HG03439 (cell line): ENCODE measurements around the gene SLIT3.
"Not testable (repeated sequence)": the region's sequence is repeated elsewhere in the genome, so short reads cannot be mapped to it uniquely, and the experiment has no call there.

Source experiments
- ATAC-seq: cut with Tn5 transposase; IDR thresholded peaks from one replicate; pipeline ENCODE4 v1.9.1; 2021; ENCODE audit warnings: mild to moderate bottlenecking, moderate library complexity; ENCODE audit not compliant: unreplicated experiment

SLIT3 gene

DNA sequence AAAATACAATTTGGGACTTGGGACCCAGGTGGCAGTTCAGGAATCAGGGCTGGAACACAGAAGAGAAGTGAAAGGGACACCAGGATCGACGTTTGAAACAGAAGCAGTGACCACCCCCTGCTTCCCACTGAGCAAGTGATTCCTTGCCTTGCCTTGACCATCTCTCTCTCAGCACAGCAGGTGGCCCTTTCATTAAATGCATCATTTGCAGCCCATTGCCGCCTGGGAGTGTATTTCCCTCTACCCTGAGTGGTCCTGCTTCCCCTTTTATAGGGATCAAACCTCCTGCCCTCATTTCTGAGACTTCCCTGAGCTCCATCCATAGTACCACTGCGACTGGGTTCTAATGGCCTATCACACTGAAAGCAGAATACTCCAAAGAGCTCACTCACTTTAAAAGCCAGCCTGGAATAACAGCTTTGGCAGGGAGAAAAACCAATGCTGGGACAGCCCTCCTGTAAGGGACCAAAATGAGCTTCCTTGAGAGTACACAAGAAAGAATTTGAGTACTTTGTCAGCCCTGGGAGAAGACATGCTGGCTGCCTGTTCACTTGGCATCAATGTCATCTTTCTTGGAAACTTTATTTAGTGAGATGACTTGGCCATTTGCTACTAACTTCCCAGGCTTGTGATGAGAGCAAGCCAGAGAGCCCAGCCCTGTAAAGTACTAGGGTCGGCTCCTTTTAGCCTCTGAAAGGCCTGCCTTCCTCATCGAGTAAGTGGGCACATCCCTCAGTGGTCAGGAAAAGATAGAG lies 149.7 kb downstream of the SLIT3 start:
- no peak for ATAC-seq

GRCh38 chr5:169150108-169150507 lies 150.8 kb downstream of the SLIT3 start:
- ATAC-seq, result no peak

DNA sequence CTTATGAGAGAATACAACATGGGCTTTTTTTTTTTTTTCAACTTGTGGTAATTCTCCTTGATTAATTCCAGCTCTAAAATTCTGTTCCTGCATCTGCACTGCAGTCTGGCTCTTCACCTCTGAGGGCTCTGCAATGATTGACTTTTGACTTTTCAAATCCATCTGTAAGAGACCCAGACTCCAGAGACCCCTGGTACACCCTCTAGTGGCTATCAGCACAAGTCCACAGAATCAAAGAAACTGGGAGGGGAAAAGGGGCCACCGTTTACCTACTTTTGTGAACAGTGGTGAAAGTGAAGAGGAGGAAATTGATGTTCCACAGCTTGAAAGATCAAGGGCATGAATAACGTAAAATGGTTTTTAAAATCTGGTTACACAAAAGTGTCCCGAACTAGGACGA lies 151.6 kb downstream of the SLIT3 start:
- no peak for ATAC-seq

DNA sequence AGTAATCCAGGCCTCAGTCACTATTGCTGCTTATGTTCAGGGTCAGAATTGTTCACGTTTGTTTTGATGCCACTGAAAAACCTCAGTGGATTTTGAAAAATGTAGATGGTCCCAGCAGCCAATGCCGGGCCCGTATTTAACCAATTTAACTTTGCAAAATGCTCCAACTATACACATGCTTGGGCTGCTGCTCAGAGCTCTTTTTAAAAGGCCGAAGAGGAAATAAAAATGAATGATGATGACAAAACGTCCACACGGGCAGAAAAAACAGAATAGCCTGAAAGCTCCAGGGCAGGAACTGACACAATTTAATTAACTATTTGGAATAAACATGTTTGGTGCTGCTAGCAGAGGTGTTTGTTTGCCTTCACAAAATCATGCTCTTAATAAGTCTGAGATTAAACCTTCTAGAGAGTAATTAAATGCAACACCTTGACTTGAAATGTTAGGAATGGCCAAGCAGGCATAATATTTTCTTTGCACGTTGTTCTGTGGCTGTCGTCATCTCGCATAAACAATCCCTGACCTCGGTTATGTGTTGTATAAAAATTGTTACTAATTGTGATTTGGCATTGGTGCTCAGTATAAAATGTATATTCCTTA lies 152.7 kb downstream of the SLIT3 start:
- no peak for ATAC-seq

GRCh38 chr5:169147534-169147933 lies 153.4 kb downstream of the SLIT3 start:
- no peak for ATAC-seq

- no peak for ATAC-seq
These were observed 154.8 kb downstream of the SLIT3 start for GRCh38 chr5:169146158-169146557.

GRCh38 chr5:169142264-169142970 lies 158.5 kb downstream of the SLIT3 start:
- no peak for ATAC-seq

GRCh38 chr5:169140215-169140614 lies 160.7 kb downstream of the SLIT3 start:
- ATAC-seq, result not testable (repeated sequence)

DNA sequence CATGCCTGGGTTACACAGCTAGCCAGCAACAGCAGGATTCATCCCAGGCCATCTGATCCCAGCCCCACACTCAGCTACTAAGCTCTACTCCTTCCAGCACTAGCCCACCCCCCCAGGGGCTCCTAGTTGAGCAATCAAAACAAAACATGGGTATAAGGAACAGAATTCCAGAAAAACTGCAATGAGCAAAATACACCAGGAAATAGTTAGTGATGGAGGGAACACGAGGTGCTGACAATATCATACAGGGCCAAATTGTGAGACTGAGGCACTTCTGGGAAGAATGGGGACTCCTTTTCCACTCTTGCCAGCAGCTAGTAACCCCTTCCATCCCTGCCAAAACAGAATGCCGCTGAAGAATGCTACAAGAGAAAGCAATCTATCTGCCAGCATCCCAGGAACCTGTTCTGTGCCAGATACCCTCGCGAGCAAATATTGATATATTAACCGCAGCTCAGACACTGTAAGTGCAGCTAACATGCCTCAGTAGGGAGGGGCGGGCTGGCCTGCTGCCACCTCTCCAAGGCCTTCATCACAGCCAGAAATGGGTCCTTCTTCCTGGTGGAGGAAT lies 161.4 kb downstream of the SLIT3 start:
- no peak for ATAC-seq

- ATAC-seq, result no peak
These were observed 167.4 kb downstream of the SLIT3 start for GRCh38 chr5:169133531-169133930.

- ATAC-seq, result no peak
These were observed 168.7 kb downstream of the SLIT3 start for GRCh38 chr5:169132302-169132660.

DNA sequence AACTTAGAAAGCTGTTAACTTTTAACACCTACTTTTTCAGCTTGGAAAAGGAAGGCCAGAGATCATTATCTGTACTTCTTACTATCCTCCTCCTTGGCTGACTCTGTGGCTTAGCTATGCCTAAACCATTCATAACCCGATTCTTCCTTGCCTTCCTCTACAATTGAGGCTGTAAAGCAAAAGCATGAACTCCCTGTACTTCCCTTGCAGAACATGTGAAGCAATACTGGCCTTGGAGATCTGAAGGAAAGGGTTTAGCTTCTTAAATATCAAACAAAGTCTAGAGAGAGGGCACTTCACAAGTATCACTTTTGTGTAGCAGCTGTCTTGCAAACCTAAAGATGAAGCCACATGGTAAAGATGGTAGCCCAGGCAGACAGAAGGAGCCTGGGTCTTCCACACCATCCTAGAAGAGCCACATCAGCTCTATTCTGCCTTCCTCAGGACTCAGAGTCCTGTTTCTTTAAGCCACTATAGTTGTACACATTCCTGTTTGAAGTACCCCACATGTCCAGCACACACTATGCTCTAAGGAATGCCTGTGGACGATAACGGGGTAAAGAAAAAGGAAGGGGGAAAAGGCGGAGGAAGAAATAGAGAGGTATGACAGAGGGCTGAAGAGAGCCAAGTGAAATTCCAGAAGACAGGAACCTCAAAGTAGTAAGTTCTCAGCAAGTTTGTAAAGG lies 169.2 kb downstream of the SLIT3 start:
- ATAC-seq, result no peak

DNA sequence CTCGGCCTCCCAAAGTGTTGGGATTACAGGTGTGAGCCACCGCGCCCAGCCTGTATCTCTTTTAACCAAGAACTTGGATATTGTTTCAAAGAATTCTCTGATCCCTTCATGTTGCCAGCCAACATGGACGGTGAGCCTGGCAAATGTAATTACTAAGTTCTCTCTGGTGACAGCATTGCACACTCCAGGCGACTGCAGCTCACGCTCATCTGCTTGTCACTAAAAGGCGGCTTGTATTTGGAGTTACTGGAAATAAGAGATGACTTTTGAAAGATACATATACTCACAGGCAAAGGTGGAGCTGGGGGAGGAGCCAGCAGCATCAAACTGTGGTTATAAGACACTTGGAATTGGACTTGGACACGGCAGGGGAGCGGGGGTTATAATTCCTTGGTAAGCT lies 172.3 kb downstream of the SLIT3 start:
- ATAC-seq, result no peak

GRCh38 chr5:169127431-169127830 lies 173.5 kb downstream of the SLIT3 start:
- ATAC-seq, result no peak

DNA sequence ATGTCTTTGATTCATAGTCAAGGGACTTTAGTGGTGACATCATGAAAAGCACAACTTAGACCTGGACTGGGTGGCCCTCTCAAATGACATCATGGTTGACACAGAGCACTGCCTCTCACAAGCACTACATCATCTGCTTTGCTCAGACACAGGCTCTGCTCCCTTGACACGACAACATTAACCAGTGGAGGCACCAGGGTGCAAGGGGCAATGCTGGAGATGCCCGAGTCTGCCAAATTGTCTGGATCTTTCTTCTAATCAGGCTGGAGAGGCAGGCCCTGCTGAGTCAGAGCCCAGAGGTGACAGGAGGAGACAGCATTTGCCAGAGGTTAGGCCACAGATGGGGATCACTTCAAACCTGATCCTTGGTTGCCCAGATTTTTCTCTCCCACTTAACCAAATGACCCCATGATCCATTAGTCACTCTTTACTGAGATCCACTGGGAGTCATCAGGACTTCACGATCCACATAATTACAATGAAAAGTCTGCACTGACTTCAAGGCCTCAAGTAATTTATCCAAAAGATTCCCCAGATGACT lies 174.4 kb downstream of the SLIT3 start:
- no peak for ATAC-seq

DNA sequence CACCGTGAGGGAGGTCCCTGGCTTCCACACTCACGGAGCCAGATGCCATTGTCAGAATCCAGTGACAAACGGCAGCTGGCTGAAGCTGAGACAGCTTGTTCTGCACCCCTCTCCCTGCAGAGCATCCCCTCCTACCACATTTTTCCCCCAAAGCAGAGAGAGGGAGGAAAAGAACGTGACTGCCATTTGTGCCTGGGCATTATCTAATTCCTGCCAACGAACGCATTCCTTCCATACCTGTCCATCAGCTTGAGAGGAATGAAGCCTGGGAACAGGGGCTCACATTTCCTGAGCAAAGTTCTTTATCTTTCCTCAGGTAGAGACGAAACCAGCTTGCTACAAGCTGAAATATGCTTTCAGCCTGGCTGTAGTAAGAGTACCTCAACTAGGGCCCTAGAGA lies 175.4 kb downstream of the SLIT3 start:
- no peak for ATAC-seq

DNA sequence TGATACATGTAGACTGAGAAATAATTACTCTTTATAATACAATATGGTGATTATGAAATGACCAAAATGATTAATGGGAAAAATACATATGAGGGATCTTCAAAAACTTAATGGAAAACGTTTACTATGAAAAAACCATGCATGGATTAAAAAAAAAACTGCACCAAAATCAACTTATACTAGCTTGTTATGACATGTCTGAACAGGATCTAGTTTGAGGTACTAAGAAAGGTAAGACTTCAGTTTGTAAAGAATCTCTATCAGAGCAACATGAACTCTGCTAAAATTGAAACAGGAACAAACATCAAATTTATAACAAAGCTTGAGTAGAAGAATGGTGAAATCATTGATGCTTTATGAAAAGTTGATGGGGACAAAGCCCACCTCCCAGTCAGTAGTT lies 178.0 kb downstream of the SLIT3 start:
- ATAC-seq, result no peak

DNA sequence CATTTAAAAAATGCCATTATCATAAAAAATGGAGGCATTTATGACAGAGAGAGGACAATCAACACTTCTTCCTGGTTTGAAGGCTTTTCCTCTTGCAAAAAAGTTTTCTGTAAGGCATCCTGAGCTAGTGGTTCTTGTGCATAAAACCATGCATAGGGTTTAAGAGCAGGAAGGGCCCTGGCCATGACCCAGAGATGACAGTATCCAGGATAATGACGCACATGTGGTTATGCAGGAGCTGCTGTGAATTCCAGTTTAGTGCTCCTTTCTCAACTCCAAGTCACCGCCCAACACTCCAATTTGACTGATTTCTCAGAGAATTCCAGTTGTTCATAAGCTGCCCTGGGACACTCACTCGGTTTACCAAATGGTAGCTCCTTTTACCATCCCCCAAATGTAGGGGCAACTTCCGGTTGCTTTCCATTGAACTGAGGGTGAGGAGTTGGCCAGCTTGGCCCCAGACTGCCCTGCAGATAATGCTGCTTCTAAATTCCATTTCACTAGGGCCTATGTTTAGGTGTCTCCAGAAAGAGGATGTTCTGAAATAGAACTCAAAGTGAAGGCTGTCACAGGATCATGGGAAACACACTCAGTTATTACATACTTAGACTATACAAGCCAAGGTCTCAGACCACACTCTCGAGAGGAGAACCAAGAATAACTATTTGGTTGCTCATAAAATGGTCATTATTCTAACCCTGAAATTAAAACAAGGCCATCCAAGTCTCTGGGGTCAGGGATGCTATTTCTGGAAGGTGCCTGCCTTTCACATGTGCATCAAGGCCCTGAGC lies 179.1 kb downstream of the SLIT3 start:
- ATAC-seq, result no peak

GRCh38 chr5:169119288-169120048 lies 181.5 kb downstream of the SLIT3 start:
- no peak for ATAC-seq
